VCaP (cell line): Measurements from ENCODE around the gene CEP55.
"Not testable (repeated sequence)": the region's sequence is repeated elsewhere in the genome, so short reads cannot be mapped to it uniquely, and the experiment has no call there.

Source experiments
- H3K27ac ChIP-seq: fragments of 450-650 bp; 2 replicates; pipeline ENCODE4 v1.5.1; 2017
- CTCF ChIP-seq: fragments of 450-650 bp; conservative IDR thresholded peaks from 2 replicates; pipeline ENCODE4 v1.5.1; 2017; ENCODE audit warnings: mild to moderate bottlenecking, moderate library complexity

The CEP55 gene

GRCh38 chr10:93513091-93513490, 16.7 kb downstream of the CEP55 start:
- no peak for TF ChIP-seq CTCF
- no peak overlapping the region for H3K27ac ChIP-seq

GRCh38 chr10:93514521-93514920, 18.1 kb downstream of the CEP55 start:
- H3K27ac ChIP-seq, result no peak overlapping the region
- TF ChIP-seq CTCF, result no peak

- no peak for TF ChIP-seq CTCF
- no peak overlapping the region for H3K27ac ChIP-seq
Measured at GRCh38 chr10:93515071-93516005, 18.9 kb downstream of the CEP55 start.

- no peak overlapping the region for H3K27ac ChIP-seq
- TF ChIP-seq CTCF, result no peak
Measured at GRCh38 chr10:93516006-93516380, 19.6 kb downstream of the CEP55 start.

DNA sequence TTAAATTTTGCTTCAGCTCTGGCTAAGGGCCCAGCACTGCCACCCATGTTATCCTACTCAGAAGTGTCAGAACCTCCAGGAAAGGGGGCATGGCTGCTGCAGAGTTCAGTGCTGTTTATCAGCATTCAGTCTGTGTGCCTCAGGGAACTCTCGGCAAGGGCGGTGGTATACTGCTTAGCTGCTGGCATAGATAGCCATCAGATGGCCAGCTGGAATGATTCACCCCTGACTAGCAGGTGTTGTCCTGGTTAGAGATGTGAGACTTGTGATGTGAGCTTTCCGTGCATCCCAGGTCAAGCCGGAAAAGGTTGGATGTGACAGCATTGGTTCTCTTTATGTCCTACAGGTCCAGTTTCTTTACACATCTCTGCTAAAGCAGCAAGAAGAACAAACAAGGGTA, 22.1 kb downstream of the CEP55 start:
- no peak overlapping the region for H3K27ac ChIP-seq
- no peak for TF ChIP-seq CTCF

- no peak for TF ChIP-seq CTCF
- H3K27ac ChIP-seq, result no peak overlapping the region
Measured at GRCh38 chr10:93535293-93535692, 38.9 kb downstream of the CEP55 start.

DNA sequence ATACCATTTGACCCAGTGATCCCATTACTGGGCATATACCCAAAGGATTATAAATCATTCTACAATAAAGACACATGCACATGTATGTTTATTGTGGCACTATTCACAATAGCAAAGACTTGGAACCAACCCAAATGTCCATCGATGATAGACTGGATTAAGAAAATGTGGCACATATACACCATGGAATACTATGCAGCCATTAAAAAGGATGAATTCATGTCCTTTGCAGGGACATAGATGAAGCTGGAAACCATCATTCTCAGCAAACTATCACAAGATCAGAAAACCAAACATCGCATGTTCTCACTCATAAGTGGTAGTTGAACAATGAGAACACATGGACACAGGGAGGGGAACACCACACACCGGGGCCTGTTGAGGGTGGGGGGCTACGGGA, 44.5 kb downstream of the CEP55 start:
- not testable (repeated sequence) for H3K27ac ChIP-seq
